PC-3 (cell line): ENCODE measurements around the gene MRTFA.

ENCODE experiments used
- EZH2 ChIP-seq: fragments of 300-600 bp; sonication (generic); IDR thresholded peaks from one replicate; pipeline ENCODE4 v1.6.1; 2017; ENCODE audit warnings: antibody characterized with exemption, mild to moderate bottlenecking, low read length; ENCODE audit not compliant: unreplicated experiment
- EZH2phosphoT487 ChIP-seq: fragments of 300-600 bp; sonication (generic); IDR thresholded peaks from 2 replicates; pipeline ENCODE4 v1.6.1; 2018; ENCODE audit warnings: mild to moderate bottlenecking, antibody characterized with exemption, low read length, borderline replicate concordance

DNA sequence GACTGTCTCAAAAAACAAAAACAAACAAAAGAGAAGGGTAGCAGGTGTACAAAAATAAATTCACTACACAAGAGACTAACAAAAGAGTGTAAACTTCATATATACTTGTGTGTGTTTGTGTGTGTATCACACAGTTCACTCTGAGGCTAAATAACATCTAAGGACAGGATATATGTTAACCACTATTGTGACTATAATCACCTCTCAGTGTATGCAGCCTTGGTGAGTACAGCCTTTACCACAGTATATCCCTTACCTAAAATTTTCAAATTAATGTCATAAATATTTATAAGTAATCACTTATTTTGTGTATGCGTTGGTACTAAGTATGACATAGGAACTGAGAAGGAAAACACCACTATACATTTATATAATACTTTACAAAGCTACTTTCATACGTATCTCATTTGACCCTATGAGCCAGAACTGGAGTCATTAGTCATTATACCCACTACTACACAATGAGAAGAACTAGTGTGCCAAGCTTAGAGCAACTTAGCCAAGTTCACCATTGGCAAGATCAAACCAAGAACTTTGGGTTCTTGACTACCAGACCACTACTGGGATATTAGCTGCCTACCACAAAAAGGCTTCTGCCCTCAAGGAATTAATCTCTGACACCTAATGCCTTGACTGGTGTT lies 149.4 kb downstream of the MRTFA start:
- no peak for TF ChIP-seq EZH2
- no peak for TF ChIP-seq EZH2phosphoT487
